HEK293 (cell line): ENCODE measurements around the gene TOR4A.

ENCODE experiments used
- CTCF ChIA-PET: fragments of 350-600 bp; formaldehyde crosslinking; extraction: SDS; loops from one replicate; lab custom pipeline; 2021; ENCODE audit warnings: antibody characterized with exemption; lab: Yijun Ruan, JAX
- POLR2A ChIA-PET: fragments of 300-600 bp; formaldehyde crosslinking; extraction: SDS; loops from one replicate; lab custom pipeline; 2020; ENCODE audit warnings: antibody characterized with exemption, inconsistent platforms; lab: Yijun Ruan, JAX
- H3K27ac ChIP-seq: fragments of 200-500 bp; sonication (Bioruptor generic); 2 replicates; pipeline ENCODE4 v1.5.1; 2014; ENCODE audit warnings: low read depth, low read length, control low read depth, inconsistent platforms; ENCODE audit errors: extremely low read depth
- H3K36me3 ChIP-seq, 2 experiments: fragments of 200-500 bp in 1 of 2; sonication (Bioruptor generic) in 1 of 2; 1 replicate in 1 of 2; 2 replicates in 1 of 2; pipeline ENCODE4 v1.5.1; 2014 to 2017; ENCODE audit warnings: inconsistent platforms in 2 of 2, low read length in 2 of 2; ENCODE audit not compliant: control insufficient read depth in 2 of 2, insufficient read depth in 1 of 2
- H3K4me1 ChIP-seq: fragments of 200-500 bp; sonication (Bioruptor generic); 2 replicates; pipeline ENCODE4 v1.5.1; 2014; ENCODE audit warnings: mild to moderate bottlenecking, low read length, inconsistent platforms; ENCODE audit not compliant: control insufficient read depth, insufficient read depth
- H3K4me3 ChIP-seq: 2 replicates; pipeline ENCODE4 v1.5.1; 2011; ENCODE audit warnings: low read depth, mild to moderate bottlenecking, control low read depth, low read length, moderate library complexity
- H3K9me3 ChIP-seq: fragments of 200-500 bp; sonication (Bioruptor generic); 2 replicates; pipeline ENCODE4 v1.5.1; 2014; ENCODE audit warnings: low read depth, low read length, inconsistent platforms; ENCODE audit not compliant: control insufficient read depth, insufficient read depth
- EGR2 ChIP-seq: fragments of 450-650 bp; formaldehyde crosslinking; IDR thresholded peaks from 2 replicates; pipeline ENCODE4 v1.5.1; 2016; ENCODE audit warnings: low read depth, missing biosample characterization, missing genetic modification characterization
- GLIS1 ChIP-seq: fragments of 450-650 bp; formaldehyde crosslinking; IDR thresholded peaks from 2 replicates; pipeline ENCODE4 v1.5.1; 2016; ENCODE audit warnings: missing biosample characterization, missing genetic modification characterization
- GLIS2 ChIP-seq: fragments of 450-650 bp; formaldehyde crosslinking; IDR thresholded peaks from 2 replicates; pipeline ENCODE4 v1.5.1; 2016; ENCODE audit warnings: missing biosample characterization, missing genetic modification characterization
- HIC1 ChIP-seq: fragments of 450-650 bp; formaldehyde crosslinking; IDR thresholded peaks from 2 replicates; pipeline ENCODE4 v1.5.1; 2016; ENCODE audit warnings: missing biosample characterization, missing genetic modification characterization
- HOXA7 ChIP-seq: sonication (generic); formaldehyde crosslinking; IDR thresholded peaks from 2 replicates; pipeline ENCODE4 v1.8.1; 2022; ENCODE audit warnings: missing genetic modification reagents, borderline replicate concordance
- HOXC10 ChIP-seq: sonication (generic); formaldehyde crosslinking; IDR thresholded peaks from 2 replicates; pipeline ENCODE4 v1.8.1; 2023; ENCODE audit warnings: mild to moderate bottlenecking, missing genetic modification reagents
- HOXD13 ChIP-seq: sonication (generic); formaldehyde crosslinking; IDR thresholded peaks from 2 replicates; pipeline ENCODE4 v1.8.0; 2022; ENCODE audit warnings: missing genetic modification reagents, borderline replicate concordance
- KLF8 ChIP-seq: fragments of 450-650 bp; formaldehyde crosslinking; IDR thresholded peaks from 2 replicates; pipeline ENCODE4 v1.5.1; 2016; ENCODE audit warnings: missing biosample characterization, missing genetic modification characterization
- PATZ1 ChIP-seq: fragments of 450-650 bp; formaldehyde crosslinking; IDR thresholded peaks from 2 replicates; pipeline ENCODE4 v1.5.1; 2016; ENCODE audit warnings: missing biosample characterization, missing genetic modification characterization
- TCF7L2 ChIP-seq: IDR thresholded peaks from 2 replicates; pipeline ENCODE4 v1.6.1; 2011; ENCODE audit warnings: low read depth, mild to moderate bottlenecking, inconsistent platforms, low read length, moderate library complexity, borderline replicate concordance
- ZBTB48 ChIP-seq: fragments of 450-650 bp; formaldehyde crosslinking; IDR thresholded peaks from 2 replicates; pipeline ENCODE4 v1.5.1; 2016; ENCODE audit warnings: missing biosample characterization, missing genetic modification characterization
- ZEB2 ChIP-seq: fragments of 450-650 bp; formaldehyde crosslinking; IDR thresholded peaks from 2 replicates; pipeline ENCODE4 v1.5.1; 2016; ENCODE audit warnings: missing biosample characterization, missing genetic modification characterization
- ZNF140 ChIP-seq: fragments of 450-650 bp; formaldehyde crosslinking; IDR thresholded peaks from 2 replicates; pipeline ENCODE4 v1.5.1; 2016; ENCODE audit warnings: missing biosample characterization, missing genetic modification characterization
- ZNF2 ChIP-seq: fragments of 450-650 bp; formaldehyde crosslinking; IDR thresholded peaks from 2 replicates; pipeline ENCODE4 v1.5.1; 2016; ENCODE audit warnings: missing biosample characterization, missing genetic modification characterization
- ZNF223 ChIP-seq: fragments of 450-650 bp; formaldehyde crosslinking; IDR thresholded peaks from 2 replicates; pipeline ENCODE4 v1.5.1; 2016; ENCODE audit warnings: missing biosample characterization, missing genetic modification characterization
- ZNF26 ChIP-seq: fragments of 450-650 bp; formaldehyde crosslinking; IDR thresholded peaks from 2 replicates; pipeline ENCODE4 v1.5.1; 2016; ENCODE audit warnings: missing biosample characterization, missing genetic modification characterization
- ZNF341 ChIP-seq: fragments of 450-650 bp; formaldehyde crosslinking; IDR thresholded peaks from 2 replicates; pipeline ENCODE4; 2016; ENCODE audit warnings: low read depth, missing biosample characterization, missing genetic modification characterization
- ZNF423 ChIP-seq: fragments of 450-650 bp; formaldehyde crosslinking; IDR thresholded peaks from 2 replicates; pipeline ENCODE4 v1.5.1; 2016; ENCODE audit warnings: missing biosample characterization, missing genetic modification characterization
- ZNF555 ChIP-seq: fragments of 450-650 bp; formaldehyde crosslinking; conservative IDR thresholded peaks from 2 replicates; pipeline ENCODE4 v1.5.1; 2017; ENCODE audit warnings: missing biosample characterization, mild to moderate bottlenecking, missing genetic modification characterization, inconsistent platforms
- ZNF600 ChIP-seq: fragments of 450-650 bp; formaldehyde crosslinking; IDR thresholded peaks from 2 replicates; pipeline ENCODE4 v1.5.1; 2016; ENCODE audit warnings: missing biosample characterization, missing genetic modification characterization
- ZNF610 ChIP-seq: fragments of 450-650 bp; formaldehyde crosslinking; IDR thresholded peaks from 2 replicates; pipeline ENCODE4 v1.5.1; 2016; ENCODE audit warnings: missing biosample characterization, missing genetic modification characterization, borderline replicate concordance
- ZNF660 ChIP-seq: fragments of 450-650 bp; IDR thresholded peaks from 2 replicates; pipeline ENCODE4 v1.5.1; 2018; ENCODE audit warnings: missing biosample characterization, mild to moderate bottlenecking, missing genetic modification characterization
- ZNF776 ChIP-seq: fragments of 450-650 bp; formaldehyde crosslinking; IDR thresholded peaks from 2 replicates; pipeline ENCODE4 v1.5.0; 2017; ENCODE audit warnings: missing biosample characterization, missing genetic modification characterization, borderline replicate concordance

Gene TOR4A

GRCh38 chr9:137272241-137273094, 5.1 kb upstream of the TOR4A start:
- TF ChIP-seq HOXC10 (no peak), ZEB2 (tag by site-specific recombination) (no peak), ZNF423 (tag by site-specific recombination) (0 out of 2 replicates have a peak, but pooled peaks have one; percentile 19), ZNF776 (tag by site-specific recombination) (no peak), ZNF26 (tag by site-specific recombination) (no peak), ZNF660 (tag by site-specific recombination) (no peak), ZNF341 (tag by site-specific recombination) (no peak), ZNF223 (tag by site-specific recombination) (no peak), ZNF555 (no peak), GLIS2 (tag by site-specific recombination) (peak; percentile 56), KLF8 (no peak), ZNF610 (tag by site-specific recombination) (no peak), GLIS1 (tag by site-specific recombination) (no peak), PATZ1 (0 out of 2 replicates have a peak, but pooled peaks have one; percentile 13), HOXA7 (no peak), HIC1 (0 out of 2 replicates have a peak, but pooled peaks have one; percentile 32), ZNF600 (tag by site-specific recombination) (peak; percentile 69; the same call in 1 of the 2 replicates), TCF7L2 (no peak), EGR2 (no peak), ZNF140 (no peak), ZNF2 (tag by site-specific recombination) (no peak), ZBTB48 (tag by site-specific recombination) (no peak), HOXD13 (CRISPR knock-in tag) (no peak)
- Histone ChIP-seq H3K36me3 (peaks cover 0 to 46% of the 10 kb centered on the region in 2 experiments; a peak in 2 of 3 replicates), H3K4me1 (0 out of 2 replicates have a peak, but pooled peaks cover 4% of the 10 kb centered on the region), H3K27ac (no peak overlapping the region), H3K4me3 (no peak overlapping the region), H3K9me3 (no peaks in the 10 kb centered on the region)
- ChIA-PET CTCF (interaction anchor here (0.6 to 1.7 kb wide), 4 partner anchors 10 to 44 kb away, joined by 3 to 5 read pairs (median 4); no protein-coding TSS in a partner anchor), POLR2A (interaction anchor here (1.3 to 2.4 kb wide), 2 partner anchors 18 to 32 kb away, joined by 3 to 9 read pairs; partner anchors contain the start of gene TUBB4B)
